AG09319 (cell line): ENCODE measurements around the gene SRF.

ENCODE experiments used
- DNase-seq: peaks from one replicate; pipeline ENCODE4 v3.0.0-alpha.2; 2010; ENCODE audit warnings: low read depth; ENCODE audit errors: extremely low read depth
- CTCF ChIP-seq: IDR thresholded peaks from 2 replicates; pipeline ENCODE4 v1.5.1; 2011; ENCODE audit warnings: low read depth, mild to moderate bottlenecking, inconsistent platforms, low read length, moderate library complexity

The SRF gene

GRCh38 chr6:43142101-43142500, 29.0 kb upstream of the SRF start:
- no peak for TF ChIP-seq CTCF
- no peak for DNase-seq

- peak; percentile 77 for DNase-seq
- peak; percentile 99 for TF ChIP-seq CTCF
These were observed 27.6 kb upstream of the SRF start for GRCh38 chr6:43143235-43144128.

- TF ChIP-seq CTCF: no peak
These were observed 26.2 kb upstream of the SRF start for GRCh38 chr6:43144879-43145278.

GRCh38 chr6:43146261-43146660, 24.8 kb upstream of the SRF start:
- no peak for DNase-seq
- TF ChIP-seq CTCF: no peak

More at GRCh38 chr6:43144879-43145278, 26.2 kb upstream of the SRF start:
- no peak for DNase-seq

- no peak for DNase-seq
- no peak for TF ChIP-seq CTCF
These were observed 24.1 kb upstream of the SRF start for GRCh38 chr6:43146709-43147688.

- no peak for DNase-seq
- no peak for TF ChIP-seq CTCF
These were observed 23.2 kb upstream of the SRF start for GRCh38 chr6:43147691-43148477.
